Liver (tissue), 3 donors: Measurements from ENCODE around the gene ZNF185.

Experiments
- EGR1 ChIP-seq, 2 donors: IDR thresholded peaks; 2 replicates each; pipeline ENCODE4 v1.6.1; 2016 to 2018; ENCODE audit warnings: antibody characterized with exemption in 2 of 2, low read depth in 2 of 2
- FOXA1 ChIP-seq: IDR thresholded peaks from 2 replicates; pipeline ENCODE4 v1.6.1; 2016; ENCODE audit warnings: antibody characterized with exemption
- GABPA ChIP-seq, 2 donors: IDR thresholded peaks in 1 of 2; conservative IDR thresholded peaks in 1 of 2; 2 replicates each; pipeline ENCODE4 v1.6.1; 2016; ENCODE audit warnings: antibody characterized with exemption in 2 of 2, mild to moderate bottlenecking in 1 of 2, moderate library complexity in 1 of 2
- JUND ChIP-seq, 2 donors: IDR thresholded peaks; 2 replicates each; pipeline ENCODE4 v1.6.1; 2016; ENCODE audit warnings: antibody characterized with exemption in 2 of 2
- NR2F2 ChIP-seq: IDR thresholded peaks from 2 replicates; pipeline ENCODE4 v1.6.1; 2016; ENCODE audit warnings: antibody characterized with exemption
- RAD21 ChIP-seq, 2 donors: IDR thresholded peaks; 2 replicates each; pipeline ENCODE4 v1.6.1; 2016; ENCODE audit warnings: antibody characterized with exemption in 2 of 2, mild to moderate bottlenecking in 2 of 2
- RXRA ChIP-seq, 2 donors: IDR thresholded peaks; 2 replicates each; pipeline ENCODE4 v1.6.1; 2017 to 2018; ENCODE audit warnings: antibody characterized with exemption in 2 of 2, mild to moderate bottlenecking in 1 of 2
- TAF1 ChIP-seq: conservative IDR thresholded peaks from 2 replicates; pipeline ENCODE4 v1.6.1; 2016; ENCODE audit warnings: antibody characterized with exemption, mild to moderate bottlenecking
- YY1 ChIP-seq: IDR thresholded peaks from 2 replicates; pipeline ENCODE4 v1.6.1; 2016; ENCODE audit warnings: antibody characterized with exemption, mild to moderate bottlenecking
- TF ChIP-seq, protein P1 (sequence below): fragments of 150-350 bp; IDR thresholded peaks from 2 replicates; pipeline ENCODE4 v1.5.1; 2017; ENCODE audit warnings: improper control_type of control experiment, low read depth, low read length; ENCODE audit not compliant: missing input control
- TF ChIP-seq, protein P2 (sequence below): IDR thresholded peaks from 2 replicates; pipeline ENCODE4 v1.6.1; 2016; ENCODE audit warnings: antibody characterized with exemption
- TF ChIP-seq, protein P3 (sequence below): IDR thresholded peaks from 2 replicates; pipeline ENCODE4 v1.6.1; 2016; ENCODE audit warnings: antibody characterized with exemption, mild to moderate bottlenecking
- TF ChIP-seq, protein P4 (sequence below): IDR thresholded peaks from 2 replicates; pipeline ENCODE4 v1.6.1; 2016; ENCODE audit warnings: antibody characterized with exemption
- TF ChIP-seq, protein P5 (sequence below): IDR thresholded peaks from 2 replicates; pipeline ENCODE4 v1.6.1; 2016; ENCODE audit warnings: antibody characterized with exemption
- donor health status: healthy.
- donor health status: healthy.

DNA sequence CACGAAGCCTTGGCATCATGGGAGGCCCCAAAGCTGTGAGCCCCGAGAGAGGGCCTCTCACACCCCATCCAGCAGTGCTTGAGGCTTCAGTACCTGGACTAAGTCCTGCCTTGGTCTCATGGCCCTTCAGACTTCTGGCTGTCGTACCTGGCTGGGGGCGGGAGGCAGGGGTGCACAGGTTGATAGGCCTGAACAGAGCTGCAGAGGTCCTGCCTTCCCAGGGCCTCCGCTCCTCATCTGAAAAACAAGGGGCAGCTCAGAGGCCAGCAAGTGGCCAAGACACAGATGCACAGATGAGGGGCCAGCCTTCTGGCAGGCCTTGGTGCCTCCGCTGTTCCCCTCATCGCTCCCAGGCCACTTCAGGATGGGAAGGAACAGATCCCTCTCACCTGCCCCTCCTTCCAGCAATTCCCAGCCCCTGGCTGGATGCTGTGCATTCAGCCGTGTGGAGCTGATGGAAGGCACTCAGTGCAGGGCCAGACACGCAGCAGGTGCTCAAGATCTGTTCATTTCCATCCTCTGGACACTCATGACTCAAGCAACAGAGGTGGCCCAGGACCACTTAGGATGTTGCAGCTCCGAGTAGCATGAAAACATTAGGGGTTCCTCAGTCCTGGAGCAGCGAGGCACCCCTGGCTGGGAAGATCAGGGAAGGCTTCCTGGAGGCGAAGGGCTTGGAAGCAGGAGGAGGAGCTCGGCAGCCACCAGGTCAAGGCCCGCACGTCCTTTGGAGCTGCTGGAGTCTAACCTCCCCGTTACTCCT lies 1.4 kb downstream of the ZNF185 start:
- TF ChIP-seq, protein P1, sequence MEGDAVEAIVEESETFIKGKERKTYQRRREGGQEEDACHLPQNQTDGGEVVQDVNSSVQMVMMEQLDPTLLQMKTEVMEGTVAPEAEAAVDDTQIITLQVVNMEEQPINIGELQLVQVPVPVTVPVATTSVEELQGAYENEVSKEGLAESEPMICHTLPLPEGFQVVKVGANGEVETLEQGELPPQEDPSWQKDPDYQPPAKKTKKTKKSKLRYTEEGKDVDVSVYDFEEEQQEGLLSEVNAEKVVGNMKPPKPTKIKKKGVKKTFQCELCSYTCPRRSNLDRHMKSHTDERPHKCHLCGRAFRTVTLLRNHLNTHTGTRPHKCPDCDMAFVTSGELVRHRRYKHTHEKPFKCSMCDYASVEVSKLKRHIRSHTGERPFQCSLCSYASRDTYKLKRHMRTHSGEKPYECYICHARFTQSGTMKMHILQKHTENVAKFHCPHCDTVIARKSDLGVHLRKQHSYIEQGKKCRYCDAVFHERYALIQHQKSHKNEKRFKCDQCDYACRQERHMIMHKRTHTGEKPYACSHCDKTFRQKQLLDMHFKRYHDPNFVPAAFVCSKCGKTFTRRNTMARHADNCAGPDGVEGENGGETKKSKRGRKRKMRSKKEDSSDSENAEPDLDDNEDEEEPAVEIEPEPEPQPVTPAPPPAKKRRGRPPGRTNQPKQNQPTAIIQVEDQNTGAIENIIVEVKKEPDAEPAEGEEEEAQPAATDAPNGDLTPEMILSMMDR, result no peak
- TF ChIP-seq TAF1 (no peak), FOXA1 (no peak), EGR1 (IDR thresholded peaks at IDR 0.05; ENCODE audit: low read depth in 2 of 2) (no peak), GABPA (IDR thresholded peaks at IDR 0.05 in 1 of 2, conservative IDR thresholded peaks at IDR 0.05 in 1 of 2) (no peak), RXRA (IDR thresholded peaks at IDR 0.05) (no peak), YY1 (no peak), JUND (IDR thresholded peaks at IDR 0.05) (no peak), RAD21 (IDR thresholded peaks at IDR 0.05) (no peak), NR2F2 (no peak)
- TF ChIP-seq, protein P2, sequence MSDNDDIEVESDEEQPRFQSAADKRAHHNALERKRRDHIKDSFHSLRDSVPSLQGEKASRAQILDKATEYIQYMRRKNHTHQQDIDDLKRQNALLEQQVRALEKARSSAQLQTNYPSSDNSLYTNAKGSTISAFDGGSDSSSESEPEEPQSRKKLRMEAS, result no peak
- TF ChIP-seq, protein P3, sequence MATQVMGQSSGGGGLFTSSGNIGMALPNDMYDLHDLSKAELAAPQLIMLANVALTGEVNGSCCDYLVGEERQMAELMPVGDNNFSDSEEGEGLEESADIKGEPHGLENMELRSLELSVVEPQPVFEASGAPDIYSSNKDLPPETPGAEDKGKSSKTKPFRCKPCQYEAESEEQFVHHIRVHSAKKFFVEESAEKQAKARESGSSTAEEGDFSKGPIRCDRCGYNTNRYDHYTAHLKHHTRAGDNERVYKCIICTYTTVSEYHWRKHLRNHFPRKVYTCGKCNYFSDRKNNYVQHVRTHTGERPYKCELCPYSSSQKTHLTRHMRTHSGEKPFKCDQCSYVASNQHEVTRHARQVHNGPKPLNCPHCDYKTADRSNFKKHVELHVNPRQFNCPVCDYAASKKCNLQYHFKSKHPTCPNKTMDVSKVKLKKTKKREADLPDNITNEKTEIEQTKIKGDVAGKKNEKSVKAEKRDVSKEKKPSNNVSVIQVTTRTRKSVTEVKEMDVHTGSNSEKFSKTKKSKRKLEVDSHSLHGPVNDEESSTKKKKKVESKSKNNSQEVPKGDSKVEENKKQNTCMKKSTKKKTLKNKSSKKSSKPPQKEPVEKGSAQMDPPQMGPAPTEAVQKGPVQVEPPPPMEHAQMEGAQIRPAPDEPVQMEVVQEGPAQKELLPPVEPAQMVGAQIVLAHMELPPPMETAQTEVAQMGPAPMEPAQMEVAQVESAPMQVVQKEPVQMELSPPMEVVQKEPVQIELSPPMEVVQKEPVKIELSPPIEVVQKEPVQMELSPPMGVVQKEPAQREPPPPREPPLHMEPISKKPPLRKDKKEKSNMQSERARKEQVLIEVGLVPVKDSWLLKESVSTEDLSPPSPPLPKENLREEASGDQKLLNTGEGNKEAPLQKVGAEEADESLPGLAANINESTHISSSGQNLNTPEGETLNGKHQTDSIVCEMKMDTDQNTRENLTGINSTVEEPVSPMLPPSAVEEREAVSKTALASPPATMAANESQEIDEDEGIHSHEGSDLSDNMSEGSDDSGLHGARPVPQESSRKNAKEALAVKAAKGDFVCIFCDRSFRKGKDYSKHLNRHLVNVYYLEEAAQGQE, result no peak
- TF ChIP-seq, protein P4, sequence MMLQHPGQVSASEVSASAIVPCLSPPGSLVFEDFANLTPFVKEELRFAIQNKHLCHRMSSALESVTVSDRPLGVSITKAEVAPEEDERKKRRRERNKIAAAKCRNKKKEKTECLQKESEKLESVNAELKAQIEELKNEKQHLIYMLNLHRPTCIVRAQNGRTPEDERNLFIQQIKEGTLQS, result no peak
- TF ChIP-seq, protein P5, sequence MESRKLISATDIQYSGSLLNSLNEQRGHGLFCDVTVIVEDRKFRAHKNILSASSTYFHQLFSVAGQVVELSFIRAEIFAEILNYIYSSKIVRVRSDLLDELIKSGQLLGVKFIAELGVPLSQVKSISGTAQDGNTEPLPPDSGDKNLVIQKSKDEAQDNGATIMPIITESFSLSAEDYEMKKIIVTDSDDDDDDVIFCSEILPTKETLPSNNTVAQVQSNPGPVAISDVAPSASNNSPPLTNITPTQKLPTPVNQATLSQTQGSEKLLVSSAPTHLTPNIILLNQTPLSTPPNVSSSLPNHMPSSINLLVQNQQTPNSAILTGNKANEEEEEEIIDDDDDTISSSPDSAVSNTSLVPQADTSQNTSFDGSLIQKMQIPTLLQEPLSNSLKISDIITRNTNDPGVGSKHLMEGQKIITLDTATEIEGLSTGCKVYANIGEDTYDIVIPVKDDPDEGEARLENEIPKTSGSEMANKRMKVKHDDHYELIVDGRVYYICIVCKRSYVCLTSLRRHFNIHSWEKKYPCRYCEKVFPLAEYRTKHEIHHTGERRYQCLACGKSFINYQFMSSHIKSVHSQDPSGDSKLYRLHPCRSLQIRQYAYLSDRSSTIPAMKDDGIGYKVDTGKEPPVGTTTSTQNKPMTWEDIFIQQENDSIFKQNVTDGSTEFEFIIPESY, result no peak
